DMS79 treated with DMSO at 0.1 percent for 48 hours (cell line): ENCODE results near the gene KIF22.
"Not testable (repeated sequence)": the region's sequence is repeated elsewhere in the genome, so short reads cannot be mapped to it uniquely, and the experiment has no call there.

Experiments
- DNase-seq: peaks from one replicate; lab custom pipeline; 2025; lab: John Stamatoyannopoulos, UW

Gene KIF22

DNA sequence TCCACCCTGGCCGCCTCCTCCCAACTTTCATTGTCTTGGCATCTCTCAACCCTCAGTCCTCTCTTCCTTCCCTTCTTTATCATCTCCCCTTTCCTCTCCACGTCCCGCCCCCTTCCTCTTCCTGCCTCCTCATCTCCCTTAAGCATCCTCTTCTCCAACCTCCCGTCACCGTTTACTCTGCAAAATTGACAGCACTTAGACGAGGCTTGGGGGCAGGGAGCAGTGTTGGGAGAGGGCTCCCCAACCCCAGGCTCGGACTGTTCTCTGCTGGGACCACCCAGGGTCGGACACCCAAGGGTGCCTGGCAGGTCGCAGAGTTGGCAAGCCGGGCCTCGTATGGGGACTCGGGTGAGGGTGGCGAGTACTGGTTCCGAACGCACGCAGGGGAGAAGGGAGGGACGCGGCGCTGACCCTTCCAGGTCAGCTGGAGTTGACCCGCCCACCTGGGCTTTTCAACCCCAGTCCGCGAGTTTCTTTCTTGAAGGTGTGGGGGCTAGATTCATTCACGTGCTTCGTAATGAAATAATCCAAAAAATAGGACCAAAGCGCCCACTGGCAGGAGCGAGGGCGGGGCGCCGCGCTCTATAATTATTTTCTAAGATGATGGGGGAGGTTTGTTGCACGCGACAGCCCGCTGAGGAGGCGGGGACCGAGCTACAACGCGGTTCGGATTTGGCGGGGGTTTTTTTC lies 24.6 kb downstream of the KIF22 start:
- DNase-seq, result peak; percentile 71

DNA sequence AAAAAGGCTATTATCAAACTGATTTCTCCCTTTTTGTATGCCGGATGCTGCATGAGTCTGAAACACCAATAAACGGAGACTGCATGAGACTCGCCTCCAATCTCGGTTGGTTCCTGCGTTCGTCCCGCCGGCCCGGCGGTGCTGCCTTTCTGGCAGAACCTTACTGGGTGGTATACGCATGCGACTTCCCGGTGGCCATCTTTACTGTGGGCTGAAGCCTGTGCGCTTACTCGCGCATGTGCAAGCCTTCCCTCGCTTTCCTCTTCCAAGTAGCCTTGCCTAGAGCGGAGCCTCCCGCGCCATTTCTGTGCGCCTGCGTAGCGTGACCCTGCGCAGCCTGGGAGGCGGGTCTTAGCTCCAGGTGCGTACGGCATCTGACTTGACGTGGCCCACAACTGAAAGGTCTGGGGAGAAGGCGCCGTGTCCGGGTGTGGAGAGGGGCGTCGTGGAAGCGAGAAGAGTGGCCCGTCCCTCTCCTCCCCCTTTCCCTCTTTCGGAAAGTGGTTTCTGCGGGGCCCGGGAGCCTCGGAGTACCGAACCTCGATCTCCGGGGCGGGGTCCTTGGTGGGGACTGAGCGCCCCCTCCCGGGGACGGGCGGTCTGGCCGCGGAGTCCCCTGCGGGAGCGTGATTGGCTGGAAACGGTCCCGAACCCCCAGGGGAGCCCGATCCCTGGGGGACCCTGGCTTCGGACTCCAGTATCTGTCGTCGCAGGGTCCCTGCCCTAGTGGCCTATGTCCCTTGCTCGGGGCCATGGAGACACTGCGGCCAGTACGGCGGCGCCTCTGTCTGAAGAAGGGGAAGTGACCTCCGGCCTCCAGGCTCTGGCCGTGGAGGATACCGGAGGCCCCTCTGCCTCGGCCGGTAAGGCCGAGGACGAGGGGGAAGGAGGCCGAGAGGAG lies 25.5 kb downstream of the KIF22 start, which contains the start of gene PAGR1:
TSS of gene PAGR1 (plus strand) at position 360 of the 901 bp plus-strand sequence. CDS start at position 734, 374 bp downstream.
- peak; percentile 98 for DNase-seq

DNA sequence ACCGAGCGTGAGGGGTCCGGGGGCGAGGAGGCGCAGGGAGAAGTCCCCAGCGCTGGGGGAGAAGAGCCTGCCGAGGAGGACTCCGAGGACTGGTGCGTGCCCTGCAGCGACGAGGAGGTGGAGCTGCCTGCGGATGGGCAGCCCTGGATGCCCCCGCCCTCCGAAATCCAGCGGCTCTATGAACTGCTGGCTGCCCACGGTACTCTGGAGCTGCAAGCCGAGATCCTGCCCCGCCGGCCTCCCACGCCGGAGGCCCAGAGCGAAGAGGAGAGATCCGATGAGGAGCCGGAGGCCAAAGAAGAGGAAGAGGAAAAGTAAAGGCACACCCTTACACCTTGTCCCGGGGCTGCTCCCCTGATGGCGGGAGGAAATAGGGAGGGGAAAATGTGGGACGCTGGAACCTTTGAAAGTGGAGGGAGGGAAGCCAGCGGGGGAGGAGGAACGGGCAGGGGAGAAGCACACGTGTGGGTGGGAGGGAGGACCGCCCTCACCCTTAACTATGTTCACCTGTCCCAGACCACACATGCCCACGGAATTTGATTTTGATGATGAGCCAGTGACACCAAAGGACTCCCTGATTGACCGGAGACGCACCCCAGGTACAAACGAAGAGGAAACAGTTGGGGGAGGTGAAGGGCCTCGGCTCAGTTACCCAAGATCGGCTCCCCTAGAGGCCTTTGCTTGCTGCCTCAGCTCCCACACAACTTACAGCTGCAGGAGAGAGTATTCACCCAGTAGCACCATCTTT lies 26.3 kb downstream of the KIF22 start:
- peak; percentile 56 for DNase-seq

DNA sequence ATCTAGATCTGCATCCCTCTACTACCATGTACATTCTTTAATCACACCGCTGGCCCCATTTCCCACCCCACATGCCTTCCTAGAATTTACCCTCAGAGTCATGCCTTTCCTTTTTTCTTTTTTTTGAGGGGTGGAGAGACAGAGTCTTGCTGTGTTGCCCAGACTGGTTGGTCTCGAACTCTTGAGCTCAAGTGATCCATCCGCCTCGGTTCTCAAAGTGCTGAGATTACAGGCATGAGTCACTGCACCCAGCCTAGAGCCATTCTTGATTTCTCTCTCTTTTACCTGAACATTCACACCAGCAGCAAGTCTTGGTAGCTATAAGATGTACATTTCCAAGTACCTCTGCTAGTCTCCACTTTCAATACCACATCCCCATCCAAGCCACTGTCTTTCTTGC lies 27.5 kb downstream of the KIF22 start:
- no peak for DNase-seq

DNA sequence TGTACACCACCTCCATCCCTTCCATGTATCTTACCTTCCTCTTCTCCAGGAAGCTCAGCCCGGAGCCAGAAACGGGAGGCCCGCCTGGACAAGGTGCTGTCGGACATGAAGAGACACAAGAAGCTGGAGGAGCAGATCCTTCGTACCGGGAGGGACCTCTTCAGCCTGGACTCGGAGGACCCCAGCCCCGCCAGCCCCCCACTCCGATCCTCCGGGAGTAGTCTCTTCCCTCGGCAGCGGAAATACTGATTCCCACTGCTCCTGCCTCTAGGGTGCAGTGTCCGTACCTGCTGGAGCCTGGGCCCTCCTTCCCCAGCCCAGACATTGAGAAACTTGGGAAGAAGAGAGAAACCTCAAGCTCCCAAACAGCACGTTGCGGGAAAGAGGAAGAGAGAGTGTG lies 29.0 kb downstream of the KIF22 start:
- no peak for DNase-seq

DNA sequence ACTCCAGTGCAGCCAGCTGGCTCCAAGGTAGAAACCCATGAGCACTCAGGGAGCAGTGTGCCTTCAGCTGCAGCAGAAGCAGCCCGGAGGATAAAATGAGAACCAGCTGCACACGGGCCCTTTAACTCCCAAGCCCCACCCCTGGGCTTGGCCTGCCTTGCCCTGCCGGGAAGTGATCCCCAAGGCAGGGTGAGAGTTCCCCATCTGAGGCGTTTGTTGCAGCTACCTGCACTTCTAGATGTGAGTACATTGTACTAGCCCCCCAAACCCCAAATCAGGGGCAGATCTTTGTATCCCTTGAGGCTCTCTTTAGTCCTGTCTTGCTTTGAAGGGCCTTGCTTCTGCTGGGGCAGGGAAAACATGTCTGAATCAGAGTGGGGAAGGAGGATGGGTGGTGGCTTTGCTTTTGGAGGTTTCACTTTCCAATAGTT lies 29.7 kb downstream of the KIF22 start, which contains the start of gene MVP:
TSS of gene MVP (plus strand) at position 192 of the 431 bp plus-strand sequence. CDS start 10,088 bp downstream, outside the sequence.
- DNase-seq, result peak; percentile 60

DNA sequence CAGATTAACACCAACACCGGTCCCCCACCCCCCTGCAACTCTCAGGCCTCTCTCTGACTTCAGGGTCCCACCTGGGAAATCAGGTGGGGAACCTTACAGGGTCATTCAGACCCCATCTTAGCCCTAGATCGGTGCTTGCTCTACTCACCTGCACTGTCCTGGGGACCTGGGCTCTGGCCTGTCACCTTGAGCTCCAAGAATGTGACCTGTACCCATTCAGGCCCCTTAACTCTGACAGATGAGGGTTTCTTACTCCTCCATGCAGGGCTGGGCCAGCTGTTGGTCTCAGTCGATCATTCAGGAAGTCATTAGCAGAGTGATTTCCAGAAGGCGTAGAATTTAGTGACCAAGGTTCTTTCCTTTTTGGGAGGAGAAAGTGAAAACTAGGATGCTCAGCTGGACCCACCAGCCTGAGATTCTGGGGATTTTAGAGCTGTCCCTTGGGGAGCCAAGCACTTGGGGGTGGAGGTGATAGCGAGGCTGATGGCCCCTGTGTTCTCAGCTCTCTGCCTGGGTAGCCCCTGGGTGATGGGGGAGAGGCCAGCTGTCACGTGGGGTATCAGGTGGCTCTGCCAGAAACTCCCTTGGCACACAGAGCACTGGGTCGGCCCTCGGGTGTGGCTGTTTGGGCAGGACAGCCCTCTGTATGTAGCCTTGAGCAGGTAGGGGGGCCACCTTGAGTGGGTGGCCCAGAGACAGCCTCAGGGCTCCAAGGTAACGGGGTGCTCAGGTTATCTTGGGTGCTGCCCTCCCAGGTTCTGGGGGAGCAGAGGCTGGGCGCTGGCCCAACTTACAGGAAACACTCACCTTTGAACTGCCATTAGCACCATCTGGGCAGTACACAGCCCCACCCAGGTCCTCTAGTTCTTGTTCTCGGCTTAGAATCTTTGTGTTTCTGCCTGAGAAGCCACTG lies 30.4 kb downstream of the KIF22 start:
- peak; percentile 47 for DNase-seq

DNA sequence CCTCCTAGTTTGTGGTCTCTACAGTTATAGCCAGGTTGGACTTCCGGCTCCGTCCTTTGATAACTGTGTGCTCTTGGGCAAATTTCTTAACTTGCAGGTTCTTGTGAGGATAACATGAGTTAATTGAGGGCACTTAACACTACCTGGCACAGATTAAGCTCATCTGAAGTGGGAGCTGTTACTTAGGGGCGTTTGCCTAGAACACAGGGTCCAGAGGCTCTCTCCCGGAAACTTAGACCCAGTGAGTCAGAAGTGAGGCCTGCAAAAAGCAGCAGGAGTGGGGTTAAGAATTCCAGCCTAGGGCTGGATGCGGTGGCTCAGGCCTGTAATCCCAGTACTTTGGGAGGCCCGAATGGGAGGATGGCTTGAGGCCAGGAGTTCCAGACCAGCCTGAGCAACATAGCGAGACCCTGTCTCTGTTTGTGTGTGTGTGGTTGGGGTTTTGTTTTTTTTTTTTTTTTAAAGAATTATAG lies 31.1 kb downstream of the KIF22 start:
- DNase-seq, result peak; percentile 47

DNA sequence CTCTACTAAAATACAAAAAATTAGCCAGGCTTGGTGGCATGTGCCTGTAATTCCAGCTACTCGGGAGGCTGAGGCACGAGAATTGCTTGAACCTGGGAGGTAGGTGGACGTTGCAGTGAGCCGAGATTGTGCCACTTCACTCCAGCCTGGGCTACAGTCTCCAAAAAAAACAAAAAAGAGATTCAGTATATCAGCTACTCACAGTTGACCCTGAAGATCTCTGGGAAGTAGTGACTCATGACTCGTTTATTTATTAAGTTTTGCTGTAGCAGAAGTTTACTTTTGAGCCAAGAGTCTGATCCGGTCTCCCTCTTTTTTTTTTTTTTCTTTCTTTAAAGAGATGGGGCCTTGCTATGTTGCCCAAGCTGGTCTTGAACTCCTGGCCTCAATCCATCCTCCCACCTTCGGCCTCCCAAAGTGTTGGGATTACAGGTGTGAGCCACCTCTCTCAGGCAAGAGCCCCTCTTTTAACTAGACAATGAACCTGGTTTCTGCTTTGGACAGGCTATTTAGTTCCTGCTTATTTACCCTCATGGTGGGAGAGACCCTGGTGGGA lies 34.1 kb downstream of the KIF22 start:
- no peak for DNase-seq

DNA sequence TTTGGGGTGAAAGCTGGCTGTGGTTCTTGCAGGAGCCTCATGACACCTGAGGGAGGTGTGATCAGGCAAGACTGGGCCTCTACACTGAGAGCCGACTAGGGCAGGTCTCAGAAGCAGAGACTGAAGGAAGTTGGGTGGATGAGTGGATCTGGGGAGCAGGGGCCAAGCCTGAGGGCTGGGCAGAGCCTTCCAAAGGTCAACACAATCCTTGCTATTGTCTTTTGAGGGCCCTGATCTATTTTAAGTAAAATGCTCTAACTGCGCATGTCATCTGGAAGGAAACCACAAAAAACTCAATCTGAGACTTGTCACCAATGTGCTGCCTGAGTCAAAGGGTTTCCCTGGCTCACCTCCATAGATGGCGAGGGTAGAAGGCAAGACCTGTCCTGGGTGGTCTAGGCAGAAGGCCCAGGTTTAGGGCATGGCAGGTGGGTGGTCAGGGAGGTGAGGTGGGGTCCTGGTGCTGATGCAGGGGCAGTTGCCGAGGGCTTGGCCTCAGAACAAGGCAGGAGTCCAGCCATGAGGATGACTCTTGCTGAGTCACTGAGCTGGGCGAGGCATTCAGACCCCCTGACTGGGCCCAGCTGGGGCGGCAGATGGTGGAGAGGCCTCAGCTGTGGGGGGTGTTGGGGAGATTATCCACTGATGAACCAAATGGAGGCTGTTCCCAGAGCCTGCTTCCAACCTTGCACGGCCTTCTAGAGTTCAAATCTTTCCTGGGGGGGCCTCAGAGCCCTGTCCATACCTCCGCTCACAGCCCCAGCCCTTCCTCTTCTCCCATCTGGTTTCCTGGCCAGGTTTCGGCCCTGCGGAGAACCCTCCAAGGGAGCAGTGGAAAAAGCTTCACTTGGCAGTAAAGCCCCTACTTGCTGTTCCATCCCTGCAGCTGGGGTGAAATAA lies 34.8 kb downstream of the KIF22 start:
- no peak for DNase-seq

DNA sequence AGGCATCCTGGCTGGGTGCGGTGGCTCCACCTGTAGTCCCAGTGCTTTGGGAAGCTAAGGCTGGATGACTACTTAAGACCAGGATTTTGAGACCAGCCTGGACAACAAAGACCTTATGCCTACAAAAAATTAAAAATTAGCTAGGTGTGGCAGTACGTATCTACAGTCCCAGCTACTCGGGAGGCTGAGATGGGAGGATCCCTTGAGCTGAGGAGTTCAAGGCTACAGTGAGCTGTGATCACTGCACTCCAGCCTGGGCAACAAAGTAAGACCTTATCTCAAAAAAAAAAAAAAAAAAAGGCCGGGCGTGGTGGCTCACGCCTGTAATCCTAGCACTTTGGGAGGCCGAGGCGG lies 35.8 kb downstream of the KIF22 start:
- DNase-seq, result no peak

DNA sequence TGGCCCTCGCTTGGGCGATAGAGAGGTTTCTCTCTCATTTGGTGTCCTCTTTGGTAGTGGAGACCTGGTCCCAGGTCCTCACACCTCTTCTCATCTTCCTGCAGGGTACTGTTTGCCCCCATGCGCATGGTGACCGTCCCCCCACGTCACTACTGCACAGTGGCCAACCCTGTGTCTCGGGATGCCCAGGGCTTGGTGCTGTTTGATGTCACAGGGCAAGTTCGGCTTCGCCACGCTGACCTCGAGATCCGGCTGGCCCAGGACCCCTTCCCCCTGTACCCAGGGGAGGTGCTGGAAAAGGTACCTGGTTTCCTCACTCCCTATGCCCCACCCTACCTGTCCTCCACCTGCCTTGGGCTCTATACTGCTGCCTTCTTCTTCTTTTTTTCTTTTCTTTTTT lies 40.2 kb downstream of the KIF22 start:
- no peak for DNase-seq

DNA sequence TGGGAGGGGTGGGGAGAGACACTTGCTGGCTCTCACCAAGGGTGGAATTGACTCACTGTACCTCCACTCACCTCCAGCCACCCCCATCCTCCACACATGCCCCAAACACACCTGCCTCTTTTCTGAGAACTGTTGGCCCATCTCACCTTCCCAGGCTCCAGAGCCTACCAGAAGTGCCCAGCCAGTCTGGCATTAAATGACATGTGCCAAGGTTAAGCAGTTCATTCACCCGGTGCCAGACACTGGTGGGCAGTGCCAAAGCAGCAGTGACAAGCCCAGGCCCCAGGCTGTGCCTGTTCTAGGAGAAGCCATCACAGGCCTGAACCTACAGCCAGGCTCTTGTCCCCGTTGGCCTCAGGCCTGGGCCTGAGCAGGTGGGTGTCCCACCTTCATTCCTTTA lies 40.9 kb downstream of the KIF22 start:
- no peak for DNase-seq

DNA sequence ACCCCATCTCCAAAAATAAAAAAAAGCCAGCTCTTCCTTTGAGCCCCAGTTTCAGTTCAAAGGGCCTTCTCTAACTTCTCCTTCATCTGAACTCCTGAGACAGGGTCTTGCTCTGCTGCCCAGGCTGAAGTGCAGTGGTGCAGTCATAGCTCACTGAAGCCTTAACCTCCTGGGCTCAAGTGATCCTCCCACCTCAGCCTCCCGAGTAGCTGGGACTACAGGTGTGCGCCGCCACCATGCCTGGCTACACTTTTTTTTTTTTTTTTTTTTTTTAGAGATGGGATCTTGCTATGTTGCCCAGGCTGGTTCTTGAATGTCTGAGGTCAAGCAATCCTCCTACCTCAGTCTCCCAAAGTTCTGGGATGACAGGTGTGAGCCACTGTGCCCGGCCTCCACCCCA lies 42.7 kb downstream of the KIF22 start:
- DNase-seq, result not testable (repeated sequence)

DNA sequence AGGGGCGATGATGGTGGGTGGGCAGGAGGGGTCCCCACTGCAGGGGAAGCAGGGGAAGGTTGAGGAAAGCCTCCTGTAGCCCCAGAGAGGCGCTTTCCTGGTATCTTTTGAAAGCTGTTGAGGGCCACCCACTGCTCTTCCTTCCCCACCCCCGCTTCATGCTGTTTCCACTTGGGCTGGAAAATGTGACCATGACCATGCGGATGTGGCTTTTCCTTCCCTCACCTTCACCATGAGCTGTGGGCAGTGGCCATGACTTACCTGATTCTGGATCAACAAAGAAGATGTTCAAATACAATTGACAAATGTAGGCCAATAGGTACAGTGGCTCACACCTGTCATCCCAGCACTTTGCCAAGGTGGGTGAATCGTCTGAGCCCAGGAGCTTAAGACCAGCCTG lies 43.5 kb downstream of the KIF22 start:
- DNase-seq, result no peak

DNA sequence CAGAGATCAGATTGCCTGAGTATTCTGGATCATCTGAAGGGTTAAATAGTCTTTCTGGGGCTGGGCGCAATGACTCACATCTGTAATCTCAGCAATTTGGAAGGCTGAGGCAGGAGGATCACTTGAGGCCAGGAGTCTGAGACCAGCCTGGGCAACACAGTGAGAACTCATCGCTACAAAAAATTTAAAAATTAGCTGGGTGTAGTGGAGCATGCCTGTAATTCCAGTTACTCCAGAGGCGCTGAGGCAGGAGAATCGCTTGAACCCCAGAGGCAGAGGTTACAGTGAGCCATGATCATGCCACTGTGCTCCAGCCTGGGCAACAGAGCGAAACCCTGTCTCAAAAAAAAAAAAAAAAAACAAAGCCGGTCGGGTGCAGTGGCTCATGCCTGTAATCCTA lies 45.4 kb downstream of the KIF22 start:
- no peak for DNase-seq

DNA sequence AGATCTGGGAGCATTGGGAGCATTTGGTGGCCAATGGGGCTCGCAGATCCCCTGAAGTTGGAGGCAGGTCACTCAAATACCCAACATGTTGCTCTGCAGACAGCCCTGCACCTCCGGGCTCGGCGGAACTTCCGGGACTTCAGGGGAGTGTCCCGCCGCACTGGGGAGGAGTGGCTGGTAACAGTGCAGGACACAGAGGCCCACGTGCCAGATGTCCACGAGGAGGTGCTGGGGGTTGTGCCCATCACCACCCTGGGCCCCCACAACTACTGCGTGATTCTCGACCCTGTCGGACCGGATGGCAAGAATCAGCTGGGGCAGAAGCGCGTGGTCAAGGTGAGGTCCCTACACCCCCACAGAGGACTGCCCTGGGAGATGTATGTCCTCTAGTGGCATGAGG lies 46.1 kb downstream of the KIF22 start:
- no peak for DNase-seq

DNA sequence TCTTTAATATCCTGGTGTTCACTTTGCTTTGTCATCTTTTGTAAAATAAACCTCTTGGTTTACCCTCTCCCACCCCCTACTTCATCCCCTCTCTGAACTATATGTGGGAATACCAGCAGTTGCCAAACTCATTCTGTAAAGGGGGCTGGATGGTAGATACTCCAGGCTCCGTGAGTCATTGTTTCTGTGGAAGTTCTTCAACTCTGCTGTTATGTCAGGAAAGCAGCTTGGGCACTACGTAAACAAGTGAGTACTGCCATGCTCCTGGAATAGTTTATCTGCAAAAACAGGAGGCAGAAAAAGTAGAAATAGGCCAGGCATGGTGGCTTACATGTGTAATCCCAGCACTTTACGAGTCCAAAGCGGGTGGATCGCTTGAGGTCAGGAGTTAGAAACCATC lies 47.3 kb downstream of the KIF22 start:
- DNase-seq, result no peak

DNA sequence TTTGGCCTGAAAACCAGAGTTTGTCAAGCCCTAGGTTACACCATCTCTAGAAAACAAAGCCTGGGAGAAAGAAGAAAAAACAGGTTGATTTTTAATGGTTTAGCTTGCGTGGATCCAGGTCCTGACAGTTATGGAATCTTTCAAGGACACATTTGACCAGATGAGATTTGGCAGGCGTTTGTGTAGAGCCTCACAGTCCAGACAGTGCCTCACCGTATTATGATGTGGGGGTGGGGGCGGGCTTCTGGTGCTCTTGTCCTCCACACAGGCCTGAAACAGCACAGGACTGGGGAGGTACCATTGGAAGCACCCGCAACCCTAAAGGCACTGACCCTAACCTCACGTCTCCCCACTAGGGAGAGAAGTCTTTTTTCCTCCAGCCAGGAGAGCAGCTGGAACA lies 49.3 kb downstream of the KIF22 start:
- no peak for DNase-seq

DNA sequence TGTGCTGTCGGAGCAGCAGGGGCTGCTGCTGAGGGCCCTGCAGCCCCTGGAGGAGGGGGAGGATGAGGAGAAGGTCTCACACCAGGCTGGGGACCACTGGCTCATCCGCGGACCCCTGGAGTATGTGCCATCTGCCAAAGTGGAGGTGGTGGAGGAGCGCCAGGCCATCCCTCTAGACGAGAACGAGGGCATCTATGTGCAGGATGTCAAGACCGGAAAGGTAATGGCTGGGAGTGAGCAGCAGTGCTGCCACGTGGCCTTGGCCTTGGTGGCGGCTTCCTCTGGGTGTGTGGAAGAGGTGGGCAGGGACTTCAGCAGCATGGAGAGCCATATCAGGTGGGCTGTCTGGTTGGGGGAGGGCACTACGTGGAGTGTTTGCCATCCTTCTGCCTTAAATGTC lies 49.7 kb downstream of the KIF22 start:
- DNase-seq, result no peak
